GM08714 (cell line): ENCODE data around the gene UNC13A.

Experiments
- H3K4me3 ChIP-seq: fragments of 200-500 bp; sonication (Bioruptor generic); 2 replicates; pipeline ENCODE4 v1.5.1; 2014; ENCODE audit warnings: mild to moderate bottlenecking, low read length, inconsistent platforms
- ZNF274 ChIP-seq: IDR thresholded peaks from 2 replicates; pipeline ENCODE4 v1.6.1; 2012; ENCODE audit warnings: mild to moderate bottlenecking, low read depth, low read length

The UNC13A gene

GRCh38 chr19:17720440-17720839, 32.3 kb upstream of the UNC13A start:
- no peak for TF ChIP-seq ZNF274
- peak overlapping the region; percentile 95 for H3K4me3 ChIP-seq

GRCh38 chr19:17719730-17720400, 31.7 kb upstream of the UNC13A start:
- H3K4me3 ChIP-seq = peak overlapping the region; percentile 95
- TF ChIP-seq ZNF274 = no peak

- H3K4me3 ChIP-seq = peak within 1 kb of the TSS; percentile 95
- TF ChIP-seq ZNF274 = no peak
These were observed 31.0 kb upstream of the UNC13A start, which contains the start of gene MAP1S for GRCh38 chr19:17718947-17719711. Gene MAP1S, plus strand, starts transcription at chr19:17719480. Its CDS starts 23 bp downstream, at chr19:17719503.

GRCh38 chr19:17718550-17718946, 30.4 kb upstream of the UNC13A start:
- H3K4me3 ChIP-seq = peak overlapping the region; percentile 95; the same call in 1 of the 2 replicates
- no peak for TF ChIP-seq ZNF274

- no peak for TF ChIP-seq ZNF274
- no peak overlapping the region for H3K4me3 ChIP-seq
These were observed 28.3 kb upstream of the UNC13A start for GRCh38 chr19:17716309-17716929.

- H3K4me3 ChIP-seq = no peak overlapping the region
- TF ChIP-seq ZNF274 = no peak
These were observed 23.7 kb upstream of the UNC13A start for GRCh38 chr19:17711851-17712250.

GRCh38 chr19:17706750-17707181, 18.6 kb upstream of the UNC13A start:
- TF ChIP-seq ZNF274 = no peak
- H3K4me3 ChIP-seq = no peak overlapping the region

- H3K4me3 ChIP-seq = no peak overlapping the region
- TF ChIP-seq ZNF274 = no peak
These were observed 15.8 kb upstream of the UNC13A start for GRCh38 chr19:17703824-17704463.

GRCh38 chr19:17695198-17695597, 7.0 kb upstream of the UNC13A start:
- no peak overlapping the region for H3K4me3 ChIP-seq
- no peak for TF ChIP-seq ZNF274

- no peak for TF ChIP-seq ZNF274
- no peak overlapping the region for H3K4me3 ChIP-seq
These were observed 4.4 kb upstream of the UNC13A start for GRCh38 chr19:17692566-17692965.

GRCh38 chr19:17688853-17689595, 870 bp upstream of the UNC13A start:
- H3K4me3 ChIP-seq = no peak overlapping the region
- no peak for TF ChIP-seq ZNF274

GRCh38 chr19:17687141-17687856, 855 bp downstream of the UNC13A start:
- no peak overlapping the region for H3K4me3 ChIP-seq

GRCh38 chr19:17686592-17687024, 1.5 kb downstream of the UNC13A start:
- H3K4me3 ChIP-seq = no peak overlapping the region
- no peak for TF ChIP-seq ZNF274

More at GRCh38 chr19:17687141-17687856, 855 bp downstream of the UNC13A start:
- no peak for TF ChIP-seq ZNF274
